GM19025 (cell line): ENCODE data around the gene DMRT1.
"Not testable (repeated sequence)": the region's sequence is repeated elsewhere in the genome, so short reads cannot be mapped to it uniquely, and the experiment has no call there.

ENCODE experiments used
- ATAC-seq: cut with Tn5 transposase; IDR thresholded peaks from one replicate; pipeline ENCODE4 v1.9.1; 2021; ENCODE audit warnings: mild to moderate bottlenecking, low read depth, moderate library complexity; ENCODE audit not compliant: unreplicated experiment

Gene DMRT1

GRCh38 chr9:852539-852938 lies 11.0 kb downstream of the DMRT1 start:
- ATAC-seq, result no peak

DNA sequence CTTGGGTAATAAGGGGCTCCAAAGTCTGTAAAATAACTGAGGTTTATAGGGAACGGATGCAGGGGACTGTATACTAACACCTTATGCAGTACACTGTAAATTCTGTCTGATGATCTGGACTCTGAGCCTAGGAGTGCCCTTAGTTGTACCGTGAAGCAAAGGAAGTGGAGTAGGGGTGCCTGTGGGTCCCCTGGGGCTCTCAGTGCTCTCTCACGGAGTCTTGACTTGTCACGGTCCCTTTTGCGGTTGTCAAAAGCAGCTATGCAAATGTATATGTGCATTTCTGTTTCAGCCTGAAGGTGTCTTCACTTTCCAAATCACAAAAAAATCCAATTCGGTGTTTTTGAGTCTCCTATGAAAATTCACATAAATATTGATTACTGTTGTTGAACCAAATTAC lies 17.8 kb downstream of the DMRT1 start:
- peak; percentile 100 for ATAC-seq

DNA sequence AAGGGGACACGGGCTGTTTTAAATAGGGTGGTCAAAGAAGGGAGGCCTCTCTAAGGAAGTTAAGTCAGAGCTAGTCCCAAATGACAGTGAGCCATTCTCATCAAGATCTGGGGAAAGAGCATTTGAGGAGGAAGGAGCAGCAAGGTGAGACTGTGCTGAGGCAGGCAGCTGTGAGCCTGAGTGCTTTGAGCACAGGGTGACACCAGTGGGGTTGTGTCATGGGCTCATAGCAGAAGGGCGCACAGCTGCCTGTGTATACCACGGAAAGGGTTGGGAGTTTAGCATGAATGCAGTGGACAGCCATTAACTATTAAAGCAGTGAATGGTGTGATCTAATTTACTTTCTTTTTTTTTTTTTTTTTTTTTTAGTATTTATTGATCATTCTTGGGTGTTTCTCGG lies 19.2 kb downstream of the DMRT1 start:
- ATAC-seq, result no peak

GRCh38 chr9:861525-861924 lies 20.0 kb downstream of the DMRT1 start:
- not testable (repeated sequence) for ATAC-seq

- no peak for ATAC-seq
Observed at GRCh38 chr9:875119-875962, 33.8 kb downstream of the DMRT1 start.

GRCh38 chr9:876425-876824 lies 34.9 kb downstream of the DMRT1 start:
- ATAC-seq, result no peak

- ATAC-seq, result no peak
Observed at GRCh38 chr9:878239-878638, 36.7 kb downstream of the DMRT1 start.

DNA sequence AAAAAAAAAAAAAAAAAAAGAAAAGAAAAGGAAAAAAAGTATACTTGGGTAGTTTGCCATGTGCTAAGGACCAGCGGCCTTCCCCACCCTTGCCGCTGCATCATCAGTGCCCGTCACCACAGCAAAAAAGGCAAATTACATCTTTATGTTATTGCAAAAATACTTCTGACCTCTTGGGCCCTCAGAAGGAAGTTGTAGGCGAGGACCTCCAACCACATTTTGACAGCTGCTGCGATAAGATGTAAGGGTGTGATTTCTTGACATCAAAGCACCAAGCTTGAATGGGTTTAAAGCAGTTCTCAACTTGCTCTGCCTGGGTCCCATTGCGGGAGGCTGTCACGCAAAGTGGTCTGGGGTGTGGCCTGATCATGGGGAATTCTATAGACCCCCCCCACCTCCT lies 39.2 kb downstream of the DMRT1 start:
- no peak for ATAC-seq

DNA sequence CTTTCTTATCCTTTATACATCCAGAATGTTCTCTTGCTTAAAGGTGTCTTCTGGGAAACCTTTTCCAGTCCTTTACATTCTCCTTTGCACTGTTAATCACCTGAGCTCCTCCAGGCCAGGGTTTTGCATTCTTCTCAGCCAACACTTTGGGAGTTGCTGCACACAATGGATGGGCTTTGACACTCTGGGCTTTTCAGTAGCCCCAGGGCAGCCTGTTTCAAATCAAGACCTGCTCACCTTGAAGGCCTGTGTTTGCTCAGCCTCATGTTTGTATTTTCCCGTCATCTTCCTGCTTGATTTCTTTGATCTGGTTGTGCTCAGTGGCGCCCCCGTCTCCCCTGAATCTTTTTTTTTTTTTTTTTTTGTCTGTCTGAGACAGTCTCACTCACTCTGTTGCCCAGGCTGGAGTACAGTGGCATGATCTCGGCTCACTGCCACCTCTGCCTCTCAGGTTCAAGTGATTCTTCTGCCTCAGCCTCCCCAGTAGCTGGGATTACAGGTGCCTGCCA lies 41.0 kb downstream of the DMRT1 start:
- ATAC-seq, result no peak

- no peak for ATAC-seq
Observed at GRCh38 chr9:883011-883410, 41.5 kb downstream of the DMRT1 start.

DNA sequence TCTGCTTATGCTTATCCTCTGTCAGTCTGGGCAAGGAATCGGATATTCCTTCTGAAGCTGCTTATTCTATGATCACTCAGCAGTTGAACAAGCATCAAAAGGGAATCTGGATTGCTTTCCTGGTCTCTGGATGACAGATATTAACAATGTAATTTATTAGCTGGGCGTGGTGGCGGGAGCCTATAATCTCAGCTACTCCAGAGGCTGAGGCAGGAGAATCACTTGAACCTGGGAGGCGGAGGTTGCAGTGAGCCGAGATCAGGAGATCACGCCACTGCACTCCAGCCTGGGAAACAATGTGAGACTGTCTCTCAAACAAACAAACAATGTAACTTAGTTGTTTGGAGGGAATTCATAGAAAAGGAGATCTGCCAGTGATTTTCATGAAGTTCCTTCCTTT lies 45.4 kb downstream of the DMRT1 start:
- no peak for ATAC-seq

DNA sequence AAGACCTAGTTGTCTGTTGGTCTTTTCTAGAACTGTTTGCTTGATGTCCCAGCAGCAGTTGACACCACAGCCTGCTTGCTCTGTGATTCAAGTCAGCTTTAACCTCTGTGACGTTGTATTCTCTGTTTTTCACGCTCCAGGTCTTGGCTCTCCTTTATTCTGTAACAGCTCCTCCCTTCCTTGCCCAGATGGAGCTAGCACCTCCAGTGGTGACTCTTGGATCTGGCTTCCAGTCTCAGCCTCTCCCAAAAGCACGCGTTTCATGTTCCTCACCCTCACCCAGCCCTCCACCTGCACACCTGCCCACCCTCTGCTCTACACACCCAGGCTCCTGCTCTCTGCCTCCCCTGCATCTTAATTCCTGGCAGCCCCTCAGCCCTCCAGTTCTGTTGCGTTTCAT lies 50.6 kb downstream of the DMRT1 start:
- no peak for ATAC-seq

DNA sequence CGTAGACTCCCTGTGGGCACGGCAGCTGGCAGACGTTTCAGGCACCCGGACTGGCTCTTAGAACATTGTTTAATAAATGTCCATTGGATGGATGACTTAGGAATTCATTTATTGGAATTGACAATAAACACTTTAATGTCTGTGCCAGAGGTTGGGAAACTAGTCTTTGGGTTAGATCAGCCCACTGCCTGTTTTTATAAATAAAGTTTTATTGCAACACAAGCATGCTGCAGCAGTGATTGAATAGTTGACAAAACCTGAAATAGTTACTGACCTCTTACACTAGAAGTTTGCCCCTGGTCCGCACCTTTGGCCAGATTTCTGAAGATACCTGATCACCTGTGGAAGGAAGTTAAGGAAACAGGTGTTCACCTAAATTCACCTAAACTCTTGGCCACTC lies 51.6 kb downstream of the DMRT1 start:
- ATAC-seq, result no peak

- ATAC-seq, result peak; percentile 99
Observed at GRCh38 chr9:893843-894420, 52.4 kb downstream of the DMRT1 start.

DNA sequence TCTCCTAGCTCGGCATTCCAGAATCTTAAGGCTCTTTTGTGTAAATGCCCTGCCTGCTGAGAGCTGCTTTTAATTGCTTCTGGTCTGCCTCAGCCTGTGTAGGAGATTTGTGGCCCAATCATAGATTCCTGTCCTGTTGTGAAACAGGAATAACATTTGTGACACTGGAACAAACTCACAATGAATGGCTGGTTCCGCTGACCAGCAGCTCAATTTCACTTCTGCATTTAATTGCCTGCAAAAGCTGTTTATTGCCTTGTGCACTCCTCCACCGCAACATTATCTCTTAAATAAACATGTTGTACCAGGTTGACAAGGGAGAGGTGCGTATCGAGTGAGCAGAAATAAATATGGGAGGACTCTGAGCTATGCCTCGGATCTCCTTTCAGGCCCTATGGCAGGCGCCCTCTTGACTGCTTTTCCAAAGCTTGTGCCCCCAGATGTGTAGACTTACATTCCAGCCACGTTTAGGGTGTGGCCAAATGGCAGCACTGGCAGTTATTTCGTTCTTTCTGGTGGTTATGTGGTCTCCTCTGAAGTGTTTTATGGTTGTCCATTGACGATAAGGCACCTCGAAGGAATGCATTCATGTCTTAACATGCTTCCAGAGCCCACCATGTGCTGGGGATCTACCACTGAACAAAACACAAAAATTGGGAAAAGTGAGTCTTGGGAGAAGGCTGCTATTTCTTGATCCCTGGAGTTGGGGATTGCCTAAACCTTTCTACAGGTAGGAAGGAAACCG lies 58.1 kb downstream of the DMRT1 start:
- ATAC-seq, result no peak

- no peak for ATAC-seq
Observed at GRCh38 chr9:903886-904285, 62.4 kb downstream of the DMRT1 start.

GRCh38 chr9:905906-906305 lies 64.4 kb downstream of the DMRT1 start:
- ATAC-seq, result no peak

DNA sequence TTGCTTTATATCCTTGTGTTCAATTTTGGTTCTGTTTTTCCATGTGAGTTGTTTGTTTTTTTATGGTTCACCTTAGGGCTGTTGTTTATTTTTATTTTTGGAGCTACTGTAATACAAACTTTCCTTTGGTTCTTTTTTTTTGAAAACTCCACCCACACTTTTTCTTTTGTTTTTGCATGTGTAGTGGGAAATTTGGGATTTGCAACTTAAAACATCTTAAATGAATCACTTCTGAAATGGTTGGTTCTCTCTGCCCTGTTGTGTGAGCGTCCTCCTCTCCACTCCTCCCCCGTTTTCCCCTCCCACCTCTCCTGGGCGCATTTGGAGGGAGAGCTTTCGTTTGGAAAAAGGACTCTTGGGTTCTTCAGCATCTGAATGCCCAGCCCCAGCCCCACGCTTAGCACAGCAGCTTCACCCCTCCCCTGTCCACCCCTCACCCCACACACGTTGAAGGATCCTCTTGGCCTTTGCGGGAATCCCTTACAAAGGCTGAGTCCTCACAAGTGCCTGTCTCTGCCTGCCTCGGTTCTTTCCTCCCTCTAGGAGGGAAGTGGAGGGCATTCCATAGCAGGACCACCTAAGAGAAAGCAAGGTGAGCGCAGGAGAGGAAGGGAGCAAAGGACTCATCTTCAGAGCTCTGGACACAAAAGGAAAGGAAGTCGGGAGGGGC lies 67.2 kb downstream of the DMRT1 start:
- ATAC-seq, result no peak

- ATAC-seq, result no peak
Observed at GRCh38 chr9:911005-911404, 69.5 kb downstream of the DMRT1 start.

- ATAC-seq, result no peak
Observed at GRCh38 chr9:912776-913175, 71.3 kb downstream of the DMRT1 start.

- ATAC-seq, result not testable (repeated sequence)
Observed at GRCh38 chr9:913526-913925, 72.0 kb downstream of the DMRT1 start.
